Ureter (tissue), 1 donor: Measurements from ENCODE around the gene STXBP1. TPM values are rescaled to one million over a fixed set of nuclear protein-coding genes. Genes with fewer than 3 reads are reported as not detected.
"Not testable (repeated sequence)": the region's sequence is repeated elsewhere in the genome, so short reads cannot be mapped to it uniquely, and the experiment has no call there.

Source experiments
- DNase-seq: peaks from one replicate; pipeline ENCODE4 v3.0.0-alpha.2; 2020; ENCODE audit warnings: low spot score
- total RNA-seq: library from RNA; stranded (reverse); gene quantifications from one replicate; pipeline ENCODE4 v1.2.4, GENCODE V29; 2023
- donor health status: DM: yes; HTN: yes; CAD: no.

STXBP1 gene
- total RNA-seq, 1 donor from 2014 or later = 29.8 TPM

GRCh38 chr9:127614961-127615360, 2.9 kb downstream of the STXBP1 start:
- DNase-seq = no peak

GRCh38 chr9:127621339-127621970, 9.4 kb downstream of the STXBP1 start:
- DNase-seq = not testable (repeated sequence)

- DNase-seq = no peak
Measured at GRCh38 chr9:127626752-127627493, 14.8 kb downstream of the STXBP1 start.

DNA sequence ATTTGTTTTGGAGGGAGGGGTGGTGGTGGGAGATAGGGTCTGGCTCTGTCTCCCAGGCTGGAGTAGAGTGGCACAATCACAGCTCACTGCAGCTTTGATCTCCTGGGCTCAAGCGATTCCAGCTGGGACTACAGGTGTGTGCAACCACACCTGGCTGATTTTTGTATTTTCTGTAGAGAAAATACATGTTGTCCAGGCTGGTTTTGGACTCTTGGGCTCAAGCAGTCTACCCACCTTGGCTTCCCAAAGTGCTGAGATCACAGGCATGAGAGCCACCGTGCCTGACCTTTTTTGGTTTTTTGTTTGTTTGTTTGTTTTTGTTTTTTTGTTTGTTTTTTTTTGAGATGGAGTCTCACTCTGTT, 15.4 kb downstream of the STXBP1 start:
- no peak for DNase-seq

DNA sequence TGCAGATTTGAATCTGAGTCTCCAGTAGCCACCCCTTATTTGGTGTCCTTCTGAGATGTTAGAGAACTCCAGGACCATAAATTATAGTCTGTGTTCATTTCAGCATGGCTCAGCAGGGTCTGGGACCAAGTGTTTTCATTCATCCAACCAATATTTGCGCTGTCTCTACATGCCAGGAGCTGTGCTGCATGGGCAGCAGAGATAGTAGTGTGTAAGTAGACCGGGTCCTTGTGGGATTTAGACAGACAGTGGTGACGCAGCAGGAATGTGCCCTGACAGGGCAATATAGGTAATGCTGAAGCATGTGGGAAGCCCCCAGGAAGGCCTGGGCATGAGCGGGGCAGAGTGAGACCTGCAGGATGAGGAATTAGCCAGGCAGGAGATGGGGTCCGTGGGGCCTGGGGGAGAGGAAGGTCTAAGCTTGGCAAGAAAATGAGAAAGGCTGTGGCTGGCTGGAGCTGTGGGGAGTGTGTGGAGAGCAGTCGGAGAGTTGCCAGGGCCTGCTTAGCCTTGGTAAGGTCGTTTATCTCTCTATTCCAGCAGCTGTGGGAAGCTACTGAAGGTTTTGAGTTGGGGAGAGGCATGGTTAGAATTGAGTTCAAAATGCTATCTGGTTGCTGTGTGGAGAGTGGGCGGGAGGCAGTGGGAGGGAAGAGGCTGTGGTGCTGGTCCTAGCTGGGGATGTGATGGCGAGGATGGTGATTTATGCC, 16.8 kb downstream of the STXBP1 start:
- no peak for DNase-seq

GRCh38 chr9:127629468-127630081, 17.5 kb downstream of the STXBP1 start:
- DNase-seq = no peak

DNA sequence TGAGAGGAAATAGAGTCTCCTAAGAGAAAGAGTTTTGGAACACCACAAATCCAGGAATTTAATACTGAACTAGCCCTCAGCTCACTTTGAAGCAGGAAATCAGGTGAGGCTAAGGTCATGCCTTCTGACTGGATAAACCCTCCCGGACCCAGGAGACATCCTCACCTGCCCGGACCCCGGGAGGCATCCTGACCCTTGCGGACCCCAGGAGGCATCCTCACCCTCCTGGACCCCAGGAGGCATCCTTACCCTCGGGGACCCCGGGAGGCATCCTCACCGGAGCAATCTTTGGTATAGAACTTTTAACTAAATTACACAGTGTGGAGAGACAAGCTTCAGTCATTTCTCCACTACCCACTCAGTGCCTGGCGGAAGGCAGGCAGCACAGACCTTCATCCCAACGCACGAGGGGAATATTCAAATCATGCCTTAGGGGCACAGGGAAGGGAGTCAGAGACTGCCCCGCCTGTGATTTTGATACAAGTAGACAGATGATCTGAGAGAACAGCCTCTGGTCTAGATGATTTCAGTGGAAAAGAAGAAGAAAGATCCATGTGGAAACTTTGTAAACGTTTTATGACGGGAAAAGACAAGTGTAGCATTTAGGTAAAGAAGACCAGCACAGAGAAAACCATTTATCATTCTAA, 21.3 kb downstream of the STXBP1 start:
- DNase-seq = no peak

GRCh38 chr9:127634021-127634420, 21.9 kb downstream of the STXBP1 start:
- DNase-seq = no peak

- no peak for DNase-seq
Measured at GRCh38 chr9:127634698-127635097, 22.6 kb downstream of the STXBP1 start.

DNA sequence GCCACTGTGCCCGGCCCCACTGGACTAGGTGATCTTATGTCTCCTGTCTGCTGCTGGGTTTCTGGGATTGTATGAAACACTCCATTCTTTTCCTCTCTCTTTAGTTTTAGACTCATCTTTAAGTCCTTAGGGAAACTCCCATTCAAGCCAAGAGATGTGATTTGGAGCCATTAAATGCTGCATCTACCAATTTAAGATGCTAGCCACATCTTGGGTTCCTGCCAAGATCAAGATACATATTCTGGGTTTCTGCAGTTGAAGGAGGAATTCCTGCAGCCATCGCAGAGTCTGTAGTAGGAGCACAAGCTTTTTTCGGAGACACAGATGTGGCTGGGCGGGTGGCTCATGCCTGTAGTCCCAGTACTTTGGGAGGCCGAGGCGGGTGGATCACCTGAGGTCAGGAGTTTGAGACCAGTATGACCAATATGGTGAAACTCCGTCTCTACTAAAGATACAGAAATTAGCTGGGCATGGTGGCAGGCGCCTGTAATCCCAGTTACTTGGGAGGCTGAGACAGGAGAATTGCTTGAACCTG, 23.2 kb downstream of the STXBP1 start:
- no peak for DNase-seq

DNA sequence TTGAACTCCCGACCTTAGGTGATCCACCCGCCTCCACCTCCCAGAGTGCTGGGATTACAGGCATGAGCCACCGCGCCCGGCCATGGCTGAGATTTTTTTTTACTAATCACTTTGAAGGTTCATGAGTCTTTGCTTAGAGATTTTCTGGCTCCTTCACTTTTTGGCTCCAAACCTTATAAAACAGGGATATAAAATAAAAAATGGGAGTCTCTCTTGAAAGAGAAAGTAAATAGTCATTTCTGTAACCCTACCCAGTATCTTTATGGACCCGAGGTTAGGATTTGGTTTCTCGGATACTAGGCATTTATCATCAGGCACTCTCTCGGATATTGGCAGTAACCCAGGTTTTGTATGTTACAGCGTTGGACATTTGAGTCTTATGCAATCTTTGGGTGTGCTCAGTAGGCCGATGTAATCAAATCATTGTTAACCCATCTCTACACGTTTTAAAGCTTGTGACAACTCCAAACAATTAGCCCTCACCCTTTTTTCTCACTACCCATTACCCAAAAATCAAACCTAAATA, 25.3 kb downstream of the STXBP1 start:
- DNase-seq = no peak

GRCh38 chr9:127640908-127641545, 28.9 kb downstream of the STXBP1 start:
- DNase-seq = no peak

- DNase-seq = no peak
Measured at GRCh38 chr9:127642082-127642740, 30.1 kb downstream of the STXBP1 start.

- no peak for DNase-seq
Measured at GRCh38 chr9:127644146-127644827, 32.2 kb downstream of the STXBP1 start.

DNA sequence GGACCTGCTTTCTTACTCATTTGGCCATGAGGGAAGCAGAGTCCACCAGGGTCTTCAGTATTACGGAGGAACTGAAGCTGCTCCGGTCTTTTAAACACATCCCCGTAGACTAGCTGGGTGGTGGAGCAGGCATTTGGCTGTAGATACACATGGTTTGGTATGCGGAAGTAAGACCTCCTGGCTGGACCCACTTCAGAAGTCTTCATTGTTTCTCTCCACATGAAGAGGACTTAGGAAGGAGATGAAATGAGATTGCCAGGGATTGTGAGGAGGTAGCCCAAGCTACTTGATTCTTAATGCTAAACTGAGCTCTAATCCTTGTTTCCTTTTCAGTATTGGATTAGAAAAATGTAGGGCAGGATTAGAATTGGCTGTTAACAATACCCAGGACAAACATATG, 32.9 kb downstream of the STXBP1 start:
- DNase-seq = no peak

- no peak for DNase-seq
Measured at GRCh38 chr9:127647451-127647850, 35.4 kb downstream of the STXBP1 start.

GRCh38 chr9:127650518-127650917, 38.4 kb downstream of the STXBP1 start:
- no peak for DNase-seq

DNA sequence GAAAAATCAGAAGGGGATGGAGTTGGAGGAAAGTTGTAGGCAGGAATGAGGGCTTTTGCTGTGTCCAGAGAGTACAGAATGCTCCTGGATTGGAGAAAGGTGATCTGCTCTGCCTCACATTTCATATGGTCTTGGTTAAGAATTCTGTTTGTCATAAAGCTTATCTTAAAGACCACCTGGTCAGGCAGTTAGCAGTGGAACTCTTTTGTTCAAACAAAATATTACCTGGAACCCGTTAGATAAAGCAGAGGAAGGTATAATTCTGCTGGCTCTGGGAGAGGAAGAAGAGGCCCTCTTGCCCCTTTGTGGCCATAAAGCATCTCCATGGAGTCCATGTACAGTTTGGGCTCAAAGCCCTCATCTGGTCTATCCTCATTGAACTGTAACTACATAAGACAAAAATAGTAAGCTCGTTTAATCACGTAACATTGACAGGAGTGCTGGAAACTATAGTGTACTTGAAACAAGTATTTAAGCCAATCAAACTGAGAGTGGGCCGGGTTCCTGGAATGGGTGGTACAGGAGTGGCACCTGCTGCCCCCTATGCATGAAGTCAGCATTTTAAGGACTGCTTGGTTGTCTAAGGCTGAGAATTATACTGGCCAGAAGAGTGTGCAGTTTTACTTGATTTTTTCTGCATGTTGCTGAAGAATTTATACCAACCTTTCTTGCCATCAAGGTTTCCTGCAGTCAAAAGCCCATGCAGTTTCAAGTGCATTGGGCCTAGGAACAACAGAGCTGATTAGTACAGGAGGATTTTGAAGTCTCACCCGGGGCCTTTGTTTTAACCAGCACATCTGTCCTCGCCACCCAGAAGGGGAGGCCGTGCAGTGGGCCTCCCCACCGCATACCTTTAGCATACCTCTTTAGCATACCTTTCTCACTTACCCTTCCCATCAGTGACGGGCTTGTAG, 39.9 kb downstream of the STXBP1 start:
- DNase-seq = no peak

DNA sequence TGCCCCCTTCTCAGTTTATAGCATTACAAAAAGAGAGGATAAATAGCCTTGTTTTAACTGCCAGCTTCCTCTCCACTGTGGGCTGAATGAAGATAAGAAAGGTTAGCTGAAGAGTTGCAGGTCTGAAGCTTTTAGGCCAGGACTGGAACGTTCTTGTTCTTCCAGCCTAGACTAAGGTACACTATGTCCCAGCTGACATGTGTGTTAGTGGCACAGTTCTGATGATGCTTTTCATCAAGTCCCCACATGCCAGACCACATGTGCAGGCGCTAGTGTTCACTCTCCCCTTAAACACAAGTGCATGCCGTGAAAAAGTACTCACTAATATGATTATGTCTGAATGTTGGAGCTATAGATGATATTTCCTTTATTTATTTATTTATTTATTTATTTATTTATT, 40.7 kb downstream of the STXBP1 start:
- DNase-seq = no peak
